GM18511 (cell line): ENCODE results near the gene RFC5.
"Not testable (repeated sequence)": the region's sequence is repeated elsewhere in the genome, so short reads cannot be mapped to it uniquely, and the experiment has no call there.

ENCODE experiments used
- ATAC-seq: cut with Tn5 transposase; IDR thresholded peaks from one replicate; pipeline ENCODE4 v1.9.1; 2021; ENCODE audit warnings: mild to moderate bottlenecking, moderate library complexity; ENCODE audit not compliant: unreplicated experiment

Gene RFC5

GRCh38 chr12:118070650-118071049 is 54.1 kb downstream of the RFC5 start:
- no peak for ATAC-seq

DNA sequence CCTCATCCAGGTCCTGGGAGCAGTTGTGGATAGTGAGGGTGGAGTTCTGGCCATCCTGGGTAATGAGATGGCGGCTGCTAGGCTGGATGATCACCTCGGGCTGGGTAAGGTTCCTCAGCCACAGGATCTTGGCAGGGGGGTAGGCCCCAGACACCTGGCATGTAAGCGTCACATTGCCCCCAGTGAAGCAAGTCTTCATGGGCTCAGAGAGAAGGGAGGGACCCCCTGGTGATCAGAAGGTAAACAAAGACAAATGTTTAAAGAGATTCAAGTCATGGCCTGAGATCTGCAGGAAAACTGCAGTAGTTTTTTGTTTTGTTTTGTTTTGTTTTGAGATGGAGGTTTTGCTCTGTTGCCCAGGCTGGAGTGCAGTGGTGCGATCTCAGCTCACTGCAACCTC is 57.3 kb downstream of the RFC5 start:
- ATAC-seq = no peak

DNA sequence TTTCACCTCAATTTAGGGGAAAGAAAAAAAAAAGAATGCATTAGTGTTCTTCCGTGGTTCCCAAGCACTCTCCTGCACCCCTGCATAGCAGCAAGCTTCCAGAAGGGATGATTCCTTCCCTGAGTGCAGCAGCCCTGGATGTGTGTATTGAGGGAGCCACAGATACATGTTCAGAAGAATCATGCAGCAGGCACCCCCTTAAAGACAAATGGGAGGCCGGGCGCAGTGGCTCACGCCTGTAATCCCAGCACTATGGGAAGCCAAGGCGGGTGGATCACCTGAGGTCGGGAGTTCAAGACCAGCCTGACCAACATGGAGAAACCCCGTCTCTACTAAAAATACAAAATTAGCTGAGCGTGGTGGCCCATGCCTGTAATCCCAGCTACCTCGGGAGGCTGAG is 65.0 kb downstream of the RFC5 start:
- ATAC-seq = not testable (repeated sequence)
